ENCODE measurements around the gene ELP4.
"Not testable (repeated sequence)": the region's sequence is repeated elsewhere in the genome, so short reads cannot be mapped to it uniquely, and the experiment has no call there.

The ELP4 gene

GRCh38 chr11:31728432-31728831 lies 218.9 kb downstream of the ELP4 start:
- TF ChIP-seq CTCF (IDR thresholded peaks at IDR 0.05; ENCODE audit: insufficient read depth, low read depth, low read length, missing control alignments) = no peak
- H3K4me3 ChIP-seq (ENCODE audit: low read length) = no peak overlapping the region
- no peak for DNase-seq (ENCODE audit: low read depth)

- H3K4me3 ChIP-seq (ENCODE audit: low read length) = no peak overlapping the region
- DNase-seq (ENCODE audit: low read depth) = no peak
- no peak for TF ChIP-seq CTCF (IDR thresholded peaks at IDR 0.05; ENCODE audit: insufficient read depth, low read depth, low read length, missing control alignments)
These were observed 230.6 kb downstream of the ELP4 start for GRCh38 chr11:31740131-31740530.

- DNase-seq (ENCODE audit: low read depth); H3K4me3 ChIP-seq (ENCODE audit: low read length): not testable (repeated sequence)
These were observed 231.3 kb downstream of the ELP4 start for GRCh38 chr11:31740731-31741368.

- no peak for DNase-seq (ENCODE audit: low read depth)
- no peak for TF ChIP-seq CTCF (IDR thresholded peaks at IDR 0.05; ENCODE audit: insufficient read depth, low read depth, low read length, missing control alignments)
- no peak overlapping the region for H3K4me3 ChIP-seq (ENCODE audit: low read length)
These were observed 238.0 kb downstream of the ELP4 start for GRCh38 chr11:31747581-31747980.

GRCh38 chr11:31757260-31757835 lies 247.8 kb downstream of the ELP4 start:
- DNase-seq (ENCODE audit: low read depth) = no peak
- H3K4me3 ChIP-seq (ENCODE audit: low read length) = no peak overlapping the region
- TF ChIP-seq CTCF (IDR thresholded peaks at IDR 0.05; ENCODE audit: insufficient read depth, low read depth, low read length, missing control alignments) = no peak

- no peak for TF ChIP-seq CTCF (IDR thresholded peaks at IDR 0.05; ENCODE audit: insufficient read depth, low read depth, low read length, missing control alignments)
- DNase-seq (ENCODE audit: low read depth) = no peak
- H3K4me3 ChIP-seq (ENCODE audit: low read length) = no peak overlapping the region
These were observed 252.1 kb downstream of the ELP4 start for GRCh38 chr11:31761636-31762035.

- no peak for DNase-seq (ENCODE audit: low read depth)
- no peak overlapping the region for H3K4me3 ChIP-seq (ENCODE audit: low read length)
- no peak for TF ChIP-seq CTCF (IDR thresholded peaks at IDR 0.05; ENCODE audit: insufficient read depth, low read depth, low read length, missing control alignments)
These were observed 253.7 kb downstream of the ELP4 start for GRCh38 chr11:31763296-31763695.
